NOMO-1 treated with DMSO at 0.1 percent for 48 hours (cell line): ENCODE results near the gene MMP24OS.
"Not testable (repeated sequence)": the region's sequence is repeated elsewhere in the genome, so short reads cannot be mapped to it uniquely, and the experiment has no call there.

Source experiments
- DNase-seq: peaks from one replicate; lab custom pipeline; 2025; ENCODE audit not compliant: unreplicated experiment; lab: John Stamatoyannopoulos, UW

Gene MMP24OS

GRCh38 chr20:35252598-35252997, 25.3 kb downstream of the MMP24OS start:
- not testable (repeated sequence) for DNase-seq

GRCh38 chr20:35252037-35252461, 25.9 kb downstream of the MMP24OS start:
- DNase-seq = no peak

- DNase-seq = no peak
Observed at GRCh38 chr20:35251613-35251940, 26.3 kb downstream of the MMP24OS start.

GRCh38 chr20:35248641-35249475, 29.1 kb downstream of the MMP24OS start:
- no peak for DNase-seq

- no peak for DNase-seq
Observed at GRCh38 chr20:35246723-35247122, 31.2 kb downstream of the MMP24OS start.

- no peak for DNase-seq
Observed at GRCh38 chr20:35243986-35244385, 33.9 kb downstream of the MMP24OS start.

- no peak for DNase-seq
Observed at GRCh38 chr20:35243317-35243716, 34.6 kb downstream of the MMP24OS start.

GRCh38 chr20:35240811-35241293, 37.1 kb downstream of the MMP24OS start:
- no peak for DNase-seq

- no peak for DNase-seq
Observed at GRCh38 chr20:35240083-35240810, 37.7 kb downstream of the MMP24OS start.

GRCh38 chr20:35238735-35239134, 39.2 kb downstream of the MMP24OS start:
- DNase-seq = no peak

GRCh38 chr20:35238170-35238569, 39.8 kb downstream of the MMP24OS start:
- DNase-seq = peak; percentile 89

- no peak for DNase-seq
Observed at GRCh38 chr20:35237486-35237885, 40.4 kb downstream of the MMP24OS start.

- no peak for DNase-seq
Observed at GRCh38 chr20:35235881-35236280, 42.0 kb downstream of the MMP24OS start.

- no peak for DNase-seq
Observed at GRCh38 chr20:35232575-35232974, 45.3 kb downstream of the MMP24OS start.

- peak; percentile 33 for DNase-seq
Observed at GRCh38 chr20:35226884-35227681, 50.8 kb downstream of the MMP24OS start.
